ENCODE data around the gene GDAP2.
"Not testable (repeated sequence)": the region's sequence is repeated elsewhere in the genome, so short reads cannot be mapped to it uniquely, and the experiment has no call there.

Gene GDAP2

GRCh38 chr1:117929343-117930172 lies at the start of gene GDAP2, which contains the start of gene WDR3:
Gene GDAP2 (minus strand): TSS chr1:117929621. CDS start chr1:117920357, 9,264 bp downstream.
Gene WDR3 (plus strand): TSS chr1:117929739. CDS start chr1:117933320, 3,581 bp downstream.
- peak; percentile 89 for DNase-seq (ENCODE audit: low read depth)

DNA sequence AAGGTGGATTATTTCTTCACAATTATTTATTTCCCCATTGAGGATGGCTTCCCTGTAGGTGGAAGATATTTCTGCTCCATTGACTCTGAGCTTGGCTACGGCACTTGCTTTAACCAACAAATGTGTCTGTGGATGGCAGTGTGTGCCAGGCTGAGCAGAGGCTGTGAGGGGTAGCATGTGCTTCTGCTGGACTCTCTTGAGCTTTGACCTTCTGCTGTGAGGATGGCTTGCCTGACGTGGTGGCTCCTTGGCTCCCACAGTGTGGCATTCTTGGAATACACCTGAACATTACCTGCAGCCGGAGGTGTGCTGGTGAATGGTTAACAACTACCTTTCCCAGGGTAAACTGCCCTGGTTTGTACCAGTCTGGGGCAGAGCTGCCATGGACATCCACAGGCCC lies 47.0 kb upstream of the GDAP2 start:
- no peak for DNase-seq (ENCODE audit: low read depth)

DNA sequence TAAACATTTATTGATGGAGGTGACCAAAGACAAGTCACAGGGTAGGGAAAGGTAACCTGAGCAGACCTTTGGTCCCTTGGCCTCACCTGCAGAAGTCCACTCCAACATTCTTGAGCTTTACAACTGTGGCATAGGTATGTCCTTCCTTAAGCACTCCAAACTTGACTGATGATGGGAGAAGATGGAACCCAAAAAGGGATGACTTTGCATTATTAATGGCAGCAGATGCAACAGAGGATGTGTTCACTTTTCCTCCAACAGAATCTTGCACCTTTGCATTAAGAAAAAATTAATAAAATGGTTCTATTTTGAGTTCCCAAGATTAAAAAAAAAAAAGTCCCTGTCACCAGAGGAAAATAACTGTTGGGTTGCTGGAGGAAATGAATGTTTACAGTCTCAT lies 42.4 kb upstream of the GDAP2 start:
- no peak for DNase-seq (ENCODE audit: low read depth)

- no peak for DNase-seq (ENCODE audit: low read depth)
Measured at GRCh38 chr1:117970252-117970651, 40.8 kb upstream of the GDAP2 start.

DNA sequence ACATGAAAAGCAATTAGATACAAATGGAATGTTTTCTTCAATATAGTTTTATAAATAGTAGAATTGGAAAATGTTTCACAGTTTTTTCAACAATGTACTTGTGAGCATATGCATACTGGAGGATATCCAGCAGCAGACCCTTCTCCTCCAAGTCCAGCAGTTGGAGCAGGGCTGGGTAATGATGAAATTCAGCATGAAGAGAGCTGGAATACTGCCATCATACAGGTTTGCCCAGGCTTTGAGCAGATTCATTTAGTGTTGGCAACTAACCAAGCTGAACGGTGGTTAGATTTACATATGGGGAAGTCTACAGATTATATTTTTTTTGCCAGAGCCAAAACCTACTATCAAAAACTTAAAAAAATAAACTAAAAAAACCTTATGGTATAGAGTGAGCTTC lies 38.5 kb upstream of the GDAP2 start:
- DNase-seq (ENCODE audit: low read depth), result no peak

- DNase-seq (ENCODE audit: low read depth), result no peak
Measured at GRCh38 chr1:117967477-117967876, 38.1 kb upstream of the GDAP2 start.

GRCh38 chr1:117964290-117965038 lies 35.0 kb upstream of the GDAP2 start:
- DNase-seq (ENCODE audit: low read depth), result no peak

GRCh38 chr1:117959364-117959763 lies 29.9 kb upstream of the GDAP2 start:
- DNase-seq (ENCODE audit: low read depth), result no peak

- no peak for DNase-seq (ENCODE audit: low read depth)
Measured at GRCh38 chr1:117952386-117952785, 23.0 kb upstream of the GDAP2 start.

- no peak for DNase-seq (ENCODE audit: low read depth)
Measured at GRCh38 chr1:117942293-117942692, 12.9 kb upstream of the GDAP2 start.

GRCh38 chr1:117933769-117934168 lies 4.3 kb upstream of the GDAP2 start:
- no peak for DNase-seq (ENCODE audit: low read depth)

GRCh38 chr1:117932576-117932975 lies 3.2 kb upstream of the GDAP2 start:
- DNase-seq (ENCODE audit: low read depth), result no peak

DNA sequence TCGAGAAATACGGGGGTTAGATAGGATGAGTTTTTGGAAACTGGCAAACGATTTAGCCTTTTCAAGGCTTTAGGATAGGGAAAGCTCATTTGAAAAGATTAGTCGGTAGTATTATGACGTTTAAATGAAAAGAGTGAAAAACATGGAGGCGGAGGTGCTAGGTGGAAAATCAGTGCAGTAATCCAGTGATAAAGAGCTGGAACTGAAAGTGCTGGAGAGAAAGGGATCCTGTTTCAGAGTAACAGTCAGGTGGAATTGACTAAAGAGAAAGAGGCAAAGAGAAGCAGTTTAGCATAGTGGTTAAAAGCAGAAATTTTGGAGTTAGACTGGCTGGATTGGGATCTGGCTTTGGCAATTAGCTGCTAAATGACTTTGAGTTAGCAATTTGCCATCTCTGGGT lies 1.1 kb upstream of the GDAP2 start:
- DNase-seq (ENCODE audit: low read depth), result peak; percentile 20

DNA sequence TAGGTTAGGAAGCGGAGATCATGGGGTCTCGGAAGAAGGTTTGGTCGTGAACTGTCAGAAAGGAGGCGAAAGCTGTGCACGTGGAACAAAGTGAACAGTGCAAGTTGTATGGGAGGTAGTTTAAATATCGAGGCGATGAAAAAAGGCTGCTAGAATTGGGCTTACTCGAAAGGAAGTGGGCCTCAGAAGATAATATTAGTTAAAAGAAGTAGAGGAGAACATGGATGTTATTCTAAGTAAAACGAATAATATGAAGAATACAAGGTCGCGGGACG lies 689 bp upstream of the GDAP2 start:
- no peak for DNase-seq (ENCODE audit: low read depth)

- peak; percentile 49 for DNase-seq (ENCODE audit: low read depth)
Measured at GRCh38 chr1:117928881-117929342, 509 bp downstream of the GDAP2 start.

DNA sequence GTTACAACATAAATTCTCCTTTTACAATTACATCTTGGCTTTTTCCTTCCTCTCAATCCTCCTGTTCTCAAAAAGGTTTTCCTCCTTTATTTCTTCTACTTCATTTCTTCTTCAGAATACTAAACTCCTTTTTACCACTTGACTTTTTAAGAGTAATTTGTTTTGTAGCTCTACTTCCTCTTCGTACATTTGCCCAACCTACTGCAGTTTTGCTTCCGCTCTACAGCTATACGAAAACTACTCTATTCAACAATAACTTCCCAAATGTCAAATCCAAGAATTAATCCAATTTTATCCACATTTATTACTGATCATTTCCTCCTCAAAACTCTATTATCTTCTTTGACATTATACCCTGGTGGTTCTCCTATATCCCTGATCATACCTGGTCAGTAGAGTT lies 3.4 kb downstream of the GDAP2 start:
- no peak for DNase-seq (ENCODE audit: low read depth)

DNA sequence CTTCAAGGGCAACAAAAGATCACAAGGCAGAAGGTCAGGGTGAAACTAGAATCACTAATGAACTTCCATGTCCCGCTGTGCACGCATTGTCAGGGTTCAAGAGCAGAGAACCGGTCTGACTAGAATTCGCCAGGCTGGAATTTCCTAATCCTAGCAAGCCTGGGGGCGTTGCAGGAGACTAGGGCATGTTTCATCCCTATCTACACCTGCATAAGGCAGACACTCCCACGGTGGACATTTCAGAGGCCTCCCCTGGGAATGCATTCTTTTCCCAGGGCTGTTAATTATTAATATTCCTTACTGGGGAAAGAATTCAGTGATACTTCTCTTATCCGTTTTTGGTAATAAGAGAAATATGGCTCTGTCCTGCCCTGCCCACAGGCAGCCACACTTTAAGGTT lies 6.7 kb downstream of the GDAP2 start:
- DNase-seq (ENCODE audit: low read depth), result not testable (repeated sequence)

GRCh38 chr1:117921991-117922390 lies 7.4 kb downstream of the GDAP2 start:
- no peak for DNase-seq (ENCODE audit: low read depth)

DNA sequence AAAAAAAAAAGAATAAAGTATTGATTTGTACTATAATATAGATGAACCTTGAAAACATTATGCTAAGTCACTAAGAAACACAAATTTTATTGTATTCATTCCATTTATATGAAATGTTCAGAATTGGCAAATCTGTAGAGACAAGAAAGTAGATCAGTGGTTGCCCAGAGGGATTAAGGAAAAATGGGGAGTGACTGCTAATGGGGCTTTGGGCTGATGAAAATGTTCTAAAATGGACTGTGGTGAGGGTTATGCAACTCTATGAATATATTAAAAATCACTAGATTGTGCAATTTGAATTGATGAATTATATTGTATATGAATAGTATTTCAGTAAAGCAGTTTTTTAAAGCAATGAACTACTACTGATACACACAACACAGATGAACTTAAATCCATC lies 10.0 kb downstream of the GDAP2 start:
- DNase-seq (ENCODE audit: low read depth), result no peak

DNA sequence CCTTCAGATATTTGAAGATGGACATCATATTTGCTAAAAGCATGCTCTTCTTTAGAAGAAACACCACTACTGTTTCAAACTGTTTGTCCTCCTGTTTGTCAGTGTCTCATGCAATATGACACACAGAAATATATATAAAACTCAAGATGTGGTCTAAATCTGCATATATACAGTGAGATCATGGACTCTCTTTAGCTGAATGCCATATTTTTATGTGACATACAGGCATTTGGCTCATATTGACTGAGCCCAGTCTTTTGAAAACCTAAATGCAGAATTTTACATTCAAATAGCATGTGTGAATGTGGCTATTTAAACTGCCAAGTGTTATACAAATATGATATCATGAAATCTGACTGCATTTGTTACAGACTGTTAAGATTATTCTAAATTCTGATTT lies 18.4 kb downstream of the GDAP2 start:
- DNase-seq (ENCODE audit: low read depth), result no peak

DNA sequence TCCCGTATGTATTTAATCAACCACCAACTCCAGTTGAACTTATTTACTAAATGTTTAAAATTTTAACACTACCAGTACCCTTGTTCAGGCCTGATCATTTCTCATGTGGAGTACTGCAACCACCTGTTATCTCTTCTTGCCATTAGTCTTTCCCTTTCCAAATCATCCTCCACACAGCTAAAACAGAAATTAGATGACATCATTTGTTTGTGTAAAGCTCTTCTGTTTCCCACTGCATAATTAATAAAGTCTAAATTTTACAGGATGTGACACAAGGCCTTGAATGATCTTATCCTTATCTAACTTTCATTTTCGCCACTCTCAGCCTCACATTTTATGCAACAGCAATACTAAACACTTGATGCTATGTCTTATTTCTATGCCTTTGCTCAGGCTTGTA lies 24.4 kb downstream of the GDAP2 start:
- DNase-seq (ENCODE audit: low read depth), result no peak

DNA sequence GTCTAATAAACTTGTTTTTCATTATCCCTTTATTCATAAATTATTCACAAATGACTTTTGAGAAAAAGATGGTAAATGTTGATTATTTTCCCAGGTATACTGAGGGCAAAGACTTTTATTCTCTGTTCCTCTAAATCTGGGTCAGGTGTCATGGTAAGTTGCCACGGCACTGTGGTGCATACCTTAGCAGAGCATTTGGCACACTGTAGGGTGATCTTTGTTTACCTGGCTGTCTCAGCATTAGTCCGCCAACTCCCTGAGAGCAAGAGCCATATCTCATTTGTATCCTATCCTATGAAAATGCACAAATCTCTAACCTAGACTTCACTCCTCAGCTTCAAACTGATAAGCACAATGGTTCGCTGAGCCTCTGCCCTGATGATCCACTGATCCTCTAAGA lies 24.9 kb downstream of the GDAP2 start:
- DNase-seq (ENCODE audit: low read depth), result no peak

- DNase-seq (ENCODE audit: low read depth), result no peak
Measured at GRCh38 chr1:117902944-117903343, 26.5 kb downstream of the GDAP2 start.

GRCh38 chr1:117899801-117900200 lies 29.6 kb downstream of the GDAP2 start:
- DNase-seq (ENCODE audit: low read depth), result no peak

All from CMK (cell line).